GM12873 (cell line): ENCODE data around the gene IYD.

Source experiments
- CTCF ChIP-seq: IDR thresholded peaks from 2 replicates; pipeline ENCODE4 v1.5.1; 2012; ENCODE audit warnings: low read depth, mild to moderate bottlenecking, moderate library complexity, low read length, control low read depth; ENCODE audit not compliant: insufficient read depth; ENCODE audit errors: missing control alignments

IYD gene

GRCh38 chr6:150420428-150420827 is 51.6 kb downstream of the IYD start:
- TF ChIP-seq CTCF: no peak

DNA sequence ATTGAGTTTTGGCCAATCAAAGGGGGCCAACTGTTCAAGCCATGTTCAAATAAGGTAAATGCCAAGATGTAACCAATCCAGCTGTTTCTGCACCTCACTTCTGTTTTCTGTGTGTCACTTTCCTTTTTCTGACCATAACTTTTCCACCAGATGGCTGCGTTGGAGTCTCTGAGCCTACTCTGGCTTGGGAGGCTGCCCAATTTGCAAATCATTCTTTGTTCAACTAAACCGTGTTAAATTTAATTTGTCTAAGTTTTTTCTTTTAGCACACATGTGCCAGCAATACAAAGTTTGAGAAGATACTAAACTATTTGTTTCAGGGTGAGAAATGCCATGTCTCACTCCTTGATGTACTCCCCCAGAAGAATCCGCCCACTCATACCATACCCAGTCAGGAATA is 52.1 kb downstream of the IYD start:
- no peak for TF ChIP-seq CTCF

GRCh38 chr6:150425508-150425907 is 56.7 kb downstream of the IYD start:
- TF ChIP-seq CTCF: no peak

- TF ChIP-seq CTCF: no peak
Measured at GRCh38 chr6:150426198-150426597, 57.4 kb downstream of the IYD start.

DNA sequence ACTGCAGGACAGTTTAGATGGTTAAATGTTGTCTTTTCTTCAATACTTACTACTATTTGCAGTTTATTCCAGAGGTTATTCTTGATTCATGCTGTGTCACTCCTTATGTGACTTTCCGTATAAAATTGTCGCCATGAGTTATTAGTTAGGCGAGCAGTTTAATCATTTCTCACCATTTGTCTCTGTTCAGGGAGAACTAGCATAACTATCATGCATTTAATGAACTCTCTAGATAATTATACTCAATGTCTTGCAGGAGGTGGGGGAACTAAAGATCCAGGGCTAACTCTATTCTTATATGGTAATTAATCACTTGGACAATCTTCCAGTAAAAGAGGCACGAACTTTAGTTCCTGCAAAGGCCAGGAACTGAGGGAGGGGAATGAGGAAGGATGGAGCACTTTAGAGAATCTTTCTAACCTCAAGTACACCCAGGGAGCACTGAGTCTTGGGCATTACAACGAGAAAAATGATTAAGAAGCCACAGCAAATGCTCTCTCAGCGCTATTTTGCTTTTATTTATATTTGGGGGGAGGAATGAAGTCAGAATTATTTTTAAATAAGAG is 58.3 kb downstream of the IYD start:
- no peak for TF ChIP-seq CTCF

- TF ChIP-seq CTCF: no peak
Measured at GRCh38 chr6:150427843-150428242, 59.0 kb downstream of the IYD start.

DNA sequence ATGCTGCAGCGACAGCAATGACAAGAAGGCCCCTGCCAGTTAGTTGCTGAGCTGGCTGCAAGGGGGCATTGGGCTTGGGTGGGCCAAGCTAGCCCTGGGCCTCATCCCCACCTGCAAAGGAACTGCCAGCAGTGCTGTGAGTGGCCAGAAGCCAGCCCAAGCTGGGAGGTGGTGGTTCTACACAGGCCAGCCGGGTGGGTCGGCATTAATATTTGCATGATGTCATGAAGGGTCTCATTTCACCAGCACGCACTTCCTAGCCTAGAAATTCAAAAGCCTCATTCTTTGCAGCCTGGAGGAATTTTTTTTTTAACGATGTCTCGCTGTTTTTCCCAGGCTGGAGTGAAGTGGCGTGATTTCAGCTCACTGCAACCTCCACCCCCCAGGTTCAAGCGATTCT is 62.0 kb downstream of the IYD start:
- TF ChIP-seq CTCF: no peak
